Activated CD8-positive, alpha-beta T cell treated with anti-CD3 and anti-CD28 coated beads for 36 hours (primary cell): ENCODE results near the gene STT3A. TPM values are rescaled to one million over a fixed set of nuclear protein-coding genes. Genes with fewer than 3 reads are reported as not detected.
A peak's percentile ranks its signal among the peaks of the same experiment; 100 is the strongest.

ENCODE experiments used
- ATAC-seq: fragments of 200-7000 bp; cut with Tn5 transposase; one replicate; pipeline ENCODE4 v1.10.0; 2021; ENCODE audit warnings: mild to moderate bottlenecking, moderate library complexity
- CTCF ChIA-PET: fragments of 350-600 bp; sonication (Branson Sonifier 250); formaldehyde crosslinking; loops from one replicate; lab custom pipeline; 2021; ENCODE audit warnings: antibody characterized with exemption; lab: Charles Lee
- POLR2A ChIA-PET: fragments of 350-600 bp; sonication (Branson Sonifier 250); formaldehyde crosslinking; loops from one replicate; lab custom pipeline; 2021; ENCODE audit warnings: antibody characterized with exemption; lab: Charles Lee
- DNase-seq: peaks from one replicate; pipeline ENCODE4 v3.0.0-alpha.2; 2020
- H3K27ac Mint-ChIP-seq: one replicate; pipeline ENCODE4 v1.8.0; 2021; ENCODE audit warnings: mild to moderate bottlenecking, mixed read lengths
- H3K27me3 Mint-ChIP-seq: one replicate; pipeline ENCODE4 v1.8.0; 2021; ENCODE audit warnings: mixed read lengths
- H3K36me3 Mint-ChIP-seq: one replicate; pipeline ENCODE4 v1.8.0; 2021; ENCODE audit warnings: low read depth, mixed read lengths
- H3K4me1 Mint-ChIP-seq: one replicate; pipeline ENCODE4 v1.8.0; 2021; ENCODE audit warnings: low read depth, mixed read lengths
- H3K4me3 Mint-ChIP-seq: one replicate; pipeline ENCODE4 v1.8.0; 2021; ENCODE audit warnings: mild to moderate bottlenecking, moderate library complexity, mixed read lengths
- H3K9me3 Mint-ChIP-seq: one replicate; pipeline ENCODE4 v1.8.0; 2021; ENCODE audit warnings: mixed read lengths
- intact Hi-C: fragments of 100-400 bp; cut with micrococcal nuclease; formaldehyde crosslinking; loops from one replicate; pipeline ENCODE4 v1.10.0; 2022
- total RNA-seq, 2 experiments: library from RNA; stranded (reverse); gene quantifications; one replicate each; pipeline ENCODE4 v1.2.3, GENCODE V29; 2021
- TF ChIP-seq, protein P1 (sequence below): fragments of 200-600 bp; IDR thresholded peaks from one replicate; pipeline ENCODE4 v1.8.0; 2022; ENCODE audit warnings: antibody characterized with exemption, mild to moderate bottlenecking

STT3A gene
- 100 to 1,000 TPM; 111 to 114 TPM for total RNA-seq

DNA sequence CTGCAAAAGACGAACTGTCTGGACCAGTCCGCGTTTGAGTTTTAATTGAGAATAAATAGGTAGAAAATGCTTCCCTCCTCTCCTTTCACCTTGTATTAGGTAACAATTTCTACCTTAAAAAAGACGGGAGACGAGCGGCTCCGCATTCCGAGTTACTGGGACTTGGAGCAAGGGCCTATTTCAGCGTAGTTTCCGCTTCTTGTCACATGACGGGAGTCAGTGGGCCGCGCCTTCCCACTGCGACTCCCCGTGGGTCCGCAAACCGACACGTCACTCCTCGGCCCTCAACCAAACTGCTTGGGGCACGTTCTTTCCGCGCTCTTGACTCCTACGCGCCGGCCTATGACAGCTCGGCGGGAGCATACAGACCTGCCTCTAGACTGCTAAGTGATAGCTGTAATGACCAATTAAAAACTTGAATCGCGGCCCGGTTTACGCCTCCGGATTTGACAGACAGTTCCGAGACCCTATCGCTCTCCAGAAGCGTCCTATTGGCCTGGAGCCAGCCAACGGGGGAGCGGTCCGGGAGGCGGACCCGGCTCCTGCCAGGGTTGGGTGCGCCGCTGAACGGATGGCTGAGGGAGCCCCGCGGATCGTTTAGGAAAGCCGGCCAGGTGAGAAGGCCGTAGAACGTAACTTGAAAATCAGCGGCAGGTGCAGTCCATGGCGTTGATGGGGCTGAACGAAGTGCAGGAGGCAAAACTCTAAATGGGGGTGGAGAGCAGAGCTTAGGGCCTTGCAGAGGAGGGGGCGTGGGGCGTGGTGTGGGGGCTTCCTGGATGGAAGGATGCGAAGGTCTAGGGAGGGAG lies at the start of gene STT3A:
TSS of gene STT3A (plus strand) at position 548 of the 809 bp plus-strand sequence. CDS start 3,064 bp downstream, outside the sequence.
- DNase-seq = peak; percentile 99
- H3K4me3 Mint-ChIP-seq = peak within 1 kb of the TSS; percentile 100
- no peaks in the 10 kb centered on the region for H3K27me3 Mint-ChIP-seq
- ChIA-PET CTCF (interaction anchor here (0.7 to 2.2 kb wide), 4 partner anchors 9 to 139 kb away, joined by 3 to 9 read pairs (median 4); partner anchors contain the start of gene EI24), POLR2A (interaction anchor here (0.9 to 5.3 kb wide), 6 partner anchors 9 to 106 kb away, joined by 3 to 43 read pairs (median 4); partner anchors contain the start of genes CHEK1 and EI24)
- peak; percentile 94 for ATAC-seq
- H3K36me3 Mint-ChIP-seq = peaks cover 34% of the 10 kb centered on the region
- intact Hi-C loops = loop anchor here (2.0 kb wide), 1 partner anchor 32 kb away; the partner anchor contains the start of gene CHEK1
- peaks cover 31% of the 10 kb centered on the region for H3K4me1 Mint-ChIP-seq
- TF ChIP-seq, protein P1, sequence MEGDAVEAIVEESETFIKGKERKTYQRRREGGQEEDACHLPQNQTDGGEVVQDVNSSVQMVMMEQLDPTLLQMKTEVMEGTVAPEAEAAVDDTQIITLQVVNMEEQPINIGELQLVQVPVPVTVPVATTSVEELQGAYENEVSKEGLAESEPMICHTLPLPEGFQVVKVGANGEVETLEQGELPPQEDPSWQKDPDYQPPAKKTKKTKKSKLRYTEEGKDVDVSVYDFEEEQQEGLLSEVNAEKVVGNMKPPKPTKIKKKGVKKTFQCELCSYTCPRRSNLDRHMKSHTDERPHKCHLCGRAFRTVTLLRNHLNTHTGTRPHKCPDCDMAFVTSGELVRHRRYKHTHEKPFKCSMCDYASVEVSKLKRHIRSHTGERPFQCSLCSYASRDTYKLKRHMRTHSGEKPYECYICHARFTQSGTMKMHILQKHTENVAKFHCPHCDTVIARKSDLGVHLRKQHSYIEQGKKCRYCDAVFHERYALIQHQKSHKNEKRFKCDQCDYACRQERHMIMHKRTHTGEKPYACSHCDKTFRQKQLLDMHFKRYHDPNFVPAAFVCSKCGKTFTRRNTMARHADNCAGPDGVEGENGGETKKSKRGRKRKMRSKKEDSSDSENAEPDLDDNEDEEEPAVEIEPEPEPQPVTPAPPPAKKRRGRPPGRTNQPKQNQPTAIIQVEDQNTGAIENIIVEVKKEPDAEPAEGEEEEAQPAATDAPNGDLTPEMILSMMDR = no peak
- peak within 1 kb of the TSS; percentile 99 for H3K27ac Mint-ChIP-seq
- no peaks in the 10 kb centered on the region for H3K9me3 Mint-ChIP-seq

GRCh38 chr11:125550780-125551179 lies 41.9 kb upstream of the STT3A start:
- Mint-ChIP-seq H3K36me3 (peaks cover 14% of the 10 kb centered on the region), H3K27me3 (peaks cover 2% of the 10 kb centered on the region), H3K27ac (no peak overlapping the region), H3K4me1 (no peaks in the 10 kb centered on the region), H3K4me3 (no peak overlapping the region), H3K9me3 (peaks cover 28% of the 10 kb centered on the region)
- ChIA-PET CTCF (no interaction called here), POLR2A (interaction anchor here (0.6 kb wide), 1 partner anchor 136 kb away, joined by 3 read pairs; no protein-coding TSS in a partner anchor)
- DNase-seq (no peak), ATAC-seq (no peak)
- intact Hi-C loops = no loop called here
- TF ChIP-seq, protein P1 = no peak

- Mint-ChIP-seq H3K36me3 (peaks cover 14% of the 10 kb centered on the region), H3K9me3 (peaks cover 30% of the 10 kb centered on the region), H3K4me3 (no peak overlapping the region), H3K27me3 (peaks cover 2% of the 10 kb centered on the region), H3K4me1 (no peaks in the 10 kb centered on the region), H3K27ac (no peak overlapping the region)
- ChIA-PET CTCF (no interaction called here), POLR2A (no interaction called here)
- ATAC-seq (no peak), DNase-seq (no peak)
- TF ChIP-seq, protein P1 = no peak
- intact Hi-C loops = no loop called here
Observed at GRCh38 chr11:125551835-125552342, 40.8 kb upstream of the STT3A start.

GRCh38 chr11:125552927-125553326 lies 39.7 kb upstream of the STT3A start:
- CTCF ChIA-PET = interaction anchor here (1.0 kb wide), 1 partner anchor 15 kb away, joined by 3 read pairs; no protein-coding TSS in a partner anchor
- Mint-ChIP-seq H3K27me3 (peaks cover 2% of the 10 kb centered on the region), H3K9me3 (peaks cover 30% of the 10 kb centered on the region), H3K4me3 (no peak overlapping the region), H3K36me3 (peaks cover 14% of the 10 kb centered on the region), H3K4me1 (no peaks in the 10 kb centered on the region), H3K27ac (no peak overlapping the region)
- TF ChIP-seq, protein P1 = no peak
- DNase-seq (no peak), ATAC-seq (no peak)
- intact Hi-C loops = no loop called here
- POLR2A ChIA-PET = no interaction called here
